K562 (cell line): ENCODE results near the gene ECI1. TPM values are rescaled to one million over a fixed set of nuclear protein-coding genes. Genes with fewer than 3 reads are reported as not detected.

ENCODE experiments used
- ATAC-seq: fragments of 200-7000 bp; cut with Tn5 transposase; 3 replicates; pipeline ENCODE4 v1.9.1; 2020; ENCODE audit warnings: moderate library complexity
- BruUV-seq: library from RNA; stranded (reverse); fragments of 400-500 nt; replicated peaks from 2 replicates; lab custom pipeline; 2021; lab: Mats Ljungman, UMichigan
- CTCF ChIA-PET: fragments of 300-600 bp; formaldehyde crosslinking; extraction: SDS; loops from one replicate; lab custom pipeline; 2021; ENCODE audit warnings: low intra/inter-chr PET ratio; lab: Yijun Ruan, JAX
- POLR2A ChIA-PET: fragments of 300-600, 350-650 bp; sonication (Branson Sonifier 250); formaldehyde crosslinking; extraction: SDS; loops from one replicate; lab custom pipeline; 2021; ENCODE audit warnings: antibody characterized with exemption, inconsistent platforms; lab: Yijun Ruan, JAX
- DNase-seq, 4 experiments: peaks; one replicate each; pipeline versions ENCODE4 v3.0.0 to v3.0.0-alpha.2; 2011 to 2018; ENCODE audit warnings: low spot score in 3 of 4, mixed read lengths in 3 of 4; ENCODE audit errors: extremely low read depth in 1 of 4
- FAIRE-seq: peaks from 2 replicates; lab custom pipeline; 2011; peaks lifted over from hg19 to GRCh38; lab: Jason Lieb, UNC
- H2AFZ ChIP-seq: 2 replicates; pipeline ENCODE4 v1.6.0; 2011; ENCODE audit warnings: low read depth, low read length, control low read depth, inconsistent platforms
- H3K27ac ChIP-seq: fragments of 200-600 bp; 3 replicates; pipeline ENCODE4 v1.8.0; 2011; ENCODE audit warnings: low read depth, mild to moderate bottlenecking, control low read depth, inconsistent platforms, low read length, moderate library complexity, mixed read lengths; ENCODE audit errors: extremely low read depth
- H3K27me3 ChIP-seq, 2 experiments: fragments of 300-600 bp in 1 of 2; 2 replicates in 1 of 2; 3 replicates in 1 of 2; pipeline versions ENCODE4 v1.6.0 to v1.8.0; 2011; ENCODE audit warnings: inconsistent platforms in 2 of 2, low read length in 2 of 2, mild to moderate bottlenecking in 1 of 2, mixed read lengths in 1 of 2, moderate library complexity in 1 of 2; ENCODE audit not compliant: control insufficient read depth in 2 of 2, insufficient read depth in 2 of 2
- H3K36me3 ChIP-seq: fragments of 300-600 bp; 3 replicates; pipeline ENCODE4 v1.8.0; 2011; ENCODE audit warnings: mild to moderate bottlenecking, low read length, inconsistent platforms; ENCODE audit not compliant: control insufficient read depth, insufficient read depth
- H3K4me1 ChIP-seq, 2 experiments: fragments of 200-600 bp in 1 of 2; replicated peaks in 1 of 2; 2 replicates in 1 of 2; 3 replicates in 1 of 2; pipeline versions ENCODE4 v1.5.1 to v1.8.0; 2011; ENCODE audit warnings: inconsistent platforms in 2 of 2, low read length in 2 of 2, mild to moderate bottlenecking in 1 of 2, mixed read lengths in 1 of 2, moderate library complexity in 1 of 2; ENCODE audit not compliant: control insufficient read depth in 2 of 2, insufficient read depth in 2 of 2
- H3K4me2 ChIP-seq: 2 replicates; pipeline ENCODE4 v1.6.1; 2011; ENCODE audit warnings: low read length, control low read depth, inconsistent platforms, mixed read lengths; ENCODE audit not compliant: insufficient read depth
- H3K4me3 ChIP-seq: fragments of 200-600 bp; sonication (generic), shearing (Covaris generic); 2 replicates; pipeline ENCODE4 v1.5.1; 2016; ENCODE audit warnings: control low read depth, inconsistent platforms
- H3K79me2 ChIP-seq: fragments of 200-600 bp; 3 replicates; pipeline ENCODE4 v1.8.0; 2011; ENCODE audit warnings: low read length, inconsistent platforms; ENCODE audit not compliant: control insufficient read depth, insufficient read depth
- H3K9ac ChIP-seq, 2 experiments: 2 replicates each; pipeline versions ENCODE4 v1.6.0 to v1.6.1; 2011; ENCODE audit warnings: low read depth in 2 of 2, low read length in 2 of 2, control low read depth in 1 of 2, inconsistent platforms in 1 of 2, mild to moderate bottlenecking in 1 of 2, mixed read lengths in 1 of 2; ENCODE audit not compliant: insufficient read depth in 1 of 2
- H3K9me1 ChIP-seq: one replicate; pipeline ENCODE4 v1.6.0; 2011; ENCODE audit warnings: inconsistent platforms, mild to moderate bottlenecking, low read length, moderate library complexity; ENCODE audit not compliant: control insufficient read depth, insufficient read depth
- H3K9me3 ChIP-seq: replicated peaks from 2 replicates; pipeline ENCODE4 v1.5.1; 2011; ENCODE audit warnings: low read depth, low read length, inconsistent platforms; ENCODE audit not compliant: control insufficient read depth, insufficient read depth
- H4K20me1 ChIP-seq: replicated peaks from 2 replicates; pipeline ENCODE4 v1.6.1; 2011; ENCODE audit warnings: low read length, inconsistent platforms, mixed read lengths; ENCODE audit not compliant: control insufficient read depth, insufficient read depth
- ARID1B ChIP-seq: fragments of 450-650 bp; IDR thresholded peaks from 2 replicates; pipeline ENCODE4 v1.6.1; 2016; ENCODE audit warnings: antibody characterized with exemption, mild to moderate bottlenecking, inconsistent platforms
- HMG20B ChIP-seq: fragments of 250-450 bp; sonication (Bioruptor Pico); IDR thresholded peaks from 2 replicates; pipeline ENCODE4 v1.5.0; 2021; ENCODE audit warnings: mild to moderate bottlenecking
- JUND ChIP-seq, 2 experiments: IDR thresholded peaks; 2 replicates in 1 of 2; 3 replicates in 1 of 2; pipeline ENCODE4 v1.6.1; 2011; ENCODE audit warnings: borderline replicate concordance in 2 of 2, low read depth in 2 of 2, low read length in 2 of 2, improper control_type of control experiment in 1 of 2, missing biosample characterization in 1 of 2, missing genetic modification characterization in 1 of 2, missing genetic modification reagents in 1 of 2
- SMARCB1 ChIP-seq: IDR thresholded peaks from 2 replicates; pipeline ENCODE4 v1.6.1; 2011; ENCODE audit warnings: improper control_type of control experiment, low read depth; ENCODE audit not compliant: insufficient read length
- TAF7 ChIP-seq: fragments of 450-650 bp; IDR thresholded peaks from 2 replicates; pipeline ENCODE4 v1.6.1; 2016; ENCODE audit warnings: missing genetic modification characterization, missing compliant biosample characterization
- ZFP1 ChIP-seq: fragments of 450-650 bp; formaldehyde crosslinking; IDR thresholded peaks from 2 replicates; pipeline ENCODE4 v1.4.0; 2020; ENCODE audit warnings: mild to moderate bottlenecking, mixed read lengths
- ZKSCAN1 ChIP-seq: fragments of 150-350 bp; IDR thresholded peaks from 2 replicates; pipeline ENCODE4 v1.6.1; 2016; ENCODE audit warnings: low read depth, low read length
- WGBS: fragments of 100-300 bp; shearing (Covaris generic); methylation state at CpG from one replicate; pipeline ENCODE4 v1.1.6; 2016; ENCODE audit warnings: low coverage, mixed read lengths; ENCODE audit not compliant: insufficient coverage; ENCODE audit errors: missing lambda C conversion rate; 5-methylcytosine and 5-hydroxymethylcytosine counted together
- in situ Hi-C: fragments of 300-500 bp; cut with MboI; formaldehyde crosslinking; loops from 4 replicates; pipeline ENCODE4 v1.15.0; 2018; ENCODE audit warnings: inconsistent platforms, mixed read lengths
- intact Hi-C: fragments of 100-400 bp; cut with micrococcal nuclease; formaldehyde crosslinking; loops from 2 replicates; pipeline ENCODE4 v1.14.2; 2022
- polyA plus RNA-seq, 8 experiments: library from polyadenylated mRNA; depleted of rRNA in 4 of 8; stranded (reverse) in 5 of 8; unstranded in 3 of 8; fragments of >200 nt; fragmentation: Nextera tagmentation in 2 of 8; fragmentation: Illumina TruSeq in 1 of 8; extraction: Ambion mirVana in 2 of 8; extraction: Trizol in 1 of 8; gene quantifications; 2 replicates each; pipeline versions ENCODE4 v1.2.1 to v1.2.3, GENCODE V29; 2011 to 2014; ENCODE audit warnings: inconsistent platforms in 1 of 8, missing spikeins in 1 of 8
- total RNA-seq, 7 experiments: library from RNA; depleted of rRNA in 6 of 7; stranded (reverse); fragments of >200 nt in 6 of 7; fragmentation: Illumina TruSeq in 2 of 7; extraction: Trizol in 2 of 7; gene quantifications; 2 replicates each; pipeline versions ENCODE4 v1.2.1 to v1.2.3, GENCODE V29; 2011 to 2021; ENCODE audit warnings: low replicate concordance in 1 of 7
- TF ChIP-seq, protein P1 (sequence below): sonication (generic); formaldehyde crosslinking; IDR thresholded peaks from 2 replicates; pipeline ENCODE4 v1.8.1; 2023; ENCODE audit warnings: mild to moderate bottlenecking, missing genetic modification reagents

The ECI1 gene
- total and polyA plus RNA-seq, 9 of the 15 experiments (the other 6 are each of a cell fraction or from before 2014, with no cell fraction given) = 4.7 to 189 (median 54.0) TPM

DNA sequence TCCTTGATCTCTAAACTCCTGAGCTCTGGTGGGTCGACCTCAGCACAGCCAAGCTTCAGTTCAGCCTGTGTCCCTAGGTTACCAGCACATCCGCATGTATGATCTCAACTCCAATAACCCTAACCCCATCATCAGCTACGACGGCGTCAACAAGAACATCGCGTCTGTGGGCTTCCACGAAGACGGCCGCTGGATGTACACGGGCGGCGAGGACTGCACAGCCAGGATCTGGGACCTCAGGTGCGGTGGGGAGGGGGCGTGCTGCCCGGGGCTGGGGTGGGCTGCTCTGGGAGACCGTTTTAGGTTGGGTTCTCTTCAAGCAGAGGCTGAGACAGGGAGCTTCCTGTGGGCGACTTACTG is 45.0 kb downstream of the ECI1 start:
- Histone ChIP-seq H3K9me3 (no peaks in the 10 kb centered on the region), H3K9ac (peak overlapping the region; percentile 92 to 96), H3K9me1 (no peaks in the 10 kb centered on the region), H3K79me2 (peaks cover 44% of the 10 kb centered on the region), H3K4me1 (peaks cover 22 to 72% of the 10 kb centered on the region in 2 experiments), H2AFZ (no peak overlapping the region), H3K27me3 (no peaks in the 10 kb centered on the region), H3K4me2 (peak overlapping the region; percentile 92), H3K4me3 (peak overlapping the region; percentile 84), H4K20me1 (peaks cover 8% of the 10 kb centered on the region), H3K27ac (peak overlapping the region; percentile 93; the same call in 2 of the 3 replicates), H3K36me3 (peaks cover 39% of the 10 kb centered on the region; the same call in 1 of the 3 replicates)
- intact Hi-C loops = no loop called here
- DNase-seq (no peak), FAIRE-seq (no peak), ATAC-seq (no peak)
- ChIA-PET POLR2A (interaction anchor here (0.9 to 1.4 kb wide), 6 partner anchors 8 to 51 kb away, joined by 3 to 7 read pairs (median 6); partner anchors contain the start of genes ECI1, PGP and TRAF7), CTCF (no interaction called here)
- TF ChIP-seq TAF7 (tag) = no peak
- no TSS peak for BruUV-seq
- in situ Hi-C loops = no loop called here
- WGBS = 41% methylated on average over 11 of the region's 18 CpGs

DNA sequence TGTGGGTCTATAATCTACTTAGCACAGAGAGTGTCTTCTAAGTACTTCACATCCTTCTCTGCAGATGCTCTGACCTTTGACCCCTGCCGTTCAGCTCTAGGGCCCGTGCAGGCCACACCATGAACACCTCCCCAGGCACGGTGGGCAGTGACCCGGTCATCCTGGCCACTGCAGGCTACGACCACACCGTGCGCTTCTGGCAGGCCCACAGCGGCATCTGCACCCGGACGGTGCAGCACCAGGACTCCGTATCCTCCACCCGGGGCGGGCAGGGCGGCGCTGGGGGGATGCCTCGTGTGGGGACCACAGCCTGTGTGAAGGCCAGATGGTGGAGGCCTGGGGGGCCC is 45.4 kb downstream of the ECI1 start:
- H3K27me3 ChIP-seq = no peaks in the 10 kb centered on the region
- no TSS peak for BruUV-seq
- no peaks in the 10 kb centered on the region for H3K9me3 ChIP-seq
- peak overlapping the region; percentile 93 for H3K27ac ChIP-seq
- in situ Hi-C loops = no loop called here
- H2AFZ ChIP-seq = peak overlapping the region; percentile 100
- peaks cover 7% of the 10 kb centered on the region for H4K20me1 ChIP-seq
- peaks cover 39% of the 10 kb centered on the region; the same call in 1 of the 3 replicates for H3K36me3 ChIP-seq
- H3K4me3 ChIP-seq = peak overlapping the region; percentile 84
- ChIA-PET POLR2A (interaction anchor here (0.6 to 1.4 kb wide), 6 partner anchors 8 to 50 kb away, joined by 3 to 7 read pairs (median 6); partner anchors contain the start of genes ECI1, PGP and TRAF7), CTCF (no interaction called here)
- FAIRE-seq (peak; percentile 84), DNase-seq (no peak), ATAC-seq (peak; percentile 35)
- H3K4me2 ChIP-seq = peak overlapping the region; percentile 92
- H3K79me2 ChIP-seq = peaks cover 42% of the 10 kb centered on the region
- H3K9me1 ChIP-seq = no peaks in the 10 kb centered on the region
- WGBS = 6% methylated on average over 15 of the region's 16 CpGs
- intact Hi-C loops = no loop called here
- H3K4me1 ChIP-seq = peaks cover 19 to 67% of the 10 kb centered on the region in 2 experiments
- peak overlapping the region; percentile 92 to 96 for H3K9ac ChIP-seq
- TF ChIP-seq ZKSCAN1 (no peak), JUND (IDR thresholded peaks at IDR 0.05; ENCODE audit: borderline replicate concordance, low read depth, low read length) (no peak), JUND (tag; IDR thresholded peaks at IDR 0.05; ENCODE audit: borderline replicate concordance, low read depth, low read length) (no peak; the same call in 2 of the 3 replicates), HMG20B (peak; percentile 73; the same call in 1 of the 2 replicates), SMARCB1 (no peak), ZFP1 (CRISPR knock-in tag) (0 out of 2 replicates have a peak, but pooled peaks have one; percentile 8), ARID1B (peak; percentile 29; the same call in 1 of the 2 replicates)
- TF ChIP-seq, protein P1, sequence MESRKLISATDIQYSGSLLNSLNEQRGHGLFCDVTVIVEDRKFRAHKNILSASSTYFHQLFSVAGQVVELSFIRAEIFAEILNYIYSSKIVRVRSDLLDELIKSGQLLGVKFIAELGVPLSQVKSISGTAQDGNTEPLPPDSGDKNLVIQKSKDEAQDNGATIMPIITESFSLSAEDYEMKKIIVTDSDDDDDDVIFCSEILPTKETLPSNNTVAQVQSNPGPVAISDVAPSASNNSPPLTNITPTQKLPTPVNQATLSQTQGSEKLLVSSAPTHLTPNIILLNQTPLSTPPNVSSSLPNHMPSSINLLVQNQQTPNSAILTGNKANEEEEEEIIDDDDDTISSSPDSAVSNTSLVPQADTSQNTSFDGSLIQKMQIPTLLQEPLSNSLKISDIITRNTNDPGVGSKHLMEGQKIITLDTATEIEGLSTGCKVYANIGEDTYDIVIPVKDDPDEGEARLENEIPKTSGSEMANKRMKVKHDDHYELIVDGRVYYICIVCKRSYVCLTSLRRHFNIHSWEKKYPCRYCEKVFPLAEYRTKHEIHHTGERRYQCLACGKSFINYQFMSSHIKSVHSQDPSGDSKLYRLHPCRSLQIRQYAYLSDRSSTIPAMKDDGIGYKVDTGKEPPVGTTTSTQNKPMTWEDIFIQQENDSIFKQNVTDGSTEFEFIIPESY = 0 out of 2 replicates have a peak, but pooled peaks have one; percentile 2
